Retinal pigment epithelial cell (primary cell): ENCODE measurements around the gene CCDC169.

Experiments
- DNase-seq: peaks from one replicate; pipeline ENCODE4 v3.0.0-alpha.2; 2010; ENCODE audit warnings: low read depth
- H3K4me3 ChIP-seq: 2 replicates; pipeline ENCODE4 v1.5.1; 2011; ENCODE audit warnings: mild to moderate bottlenecking, low read length, control low read depth, moderate library complexity
- TF ChIP-seq, protein P1 (sequence below): conservative IDR thresholded peaks from 2 replicates; pipeline ENCODE4 v1.5.1; 2011; ENCODE audit warnings: low read depth, low read length, control low read depth, inconsistent platforms

The CCDC169 gene

DNA sequence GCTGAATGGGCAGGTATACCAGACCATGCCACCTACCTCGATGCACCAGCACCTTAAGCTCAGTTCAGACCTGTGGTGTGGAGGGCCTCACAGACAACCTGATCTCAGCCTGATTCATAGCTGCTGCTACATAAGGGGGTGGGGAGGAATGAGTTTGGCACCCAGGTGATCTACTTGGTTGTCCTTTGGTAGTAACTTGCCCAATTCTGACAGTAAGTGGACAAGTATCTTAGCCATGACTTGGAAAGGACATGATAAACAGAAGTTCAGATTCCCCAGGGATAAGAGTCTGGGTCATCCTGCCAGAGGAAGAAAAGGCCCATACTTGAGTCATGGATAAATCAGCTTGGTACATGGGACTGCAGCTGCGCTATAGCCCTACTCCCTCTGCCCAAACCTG lies 54.9 kb downstream of the CCDC169 start:
- no peak for DNase-seq

DNA sequence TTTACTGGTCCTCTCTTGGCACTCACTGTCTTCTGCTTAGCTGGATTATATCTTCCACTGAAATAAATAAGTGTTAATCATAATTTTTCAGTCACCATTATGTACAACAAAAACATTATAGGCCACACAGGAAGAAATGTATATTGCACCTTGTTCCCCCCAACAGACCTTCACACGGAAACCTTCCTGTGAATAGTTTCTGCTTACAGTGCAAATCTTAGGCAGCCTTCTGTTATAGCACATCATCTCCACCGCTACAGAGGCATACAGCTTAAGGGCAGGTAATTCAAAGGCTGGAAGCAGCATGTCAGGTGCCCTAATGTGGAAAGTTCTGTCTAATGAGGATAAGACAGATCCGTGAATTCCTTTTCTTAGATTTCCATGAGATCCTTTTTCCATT lies 66.4 kb downstream of the CCDC169 start:
- TF ChIP-seq, protein P1, sequence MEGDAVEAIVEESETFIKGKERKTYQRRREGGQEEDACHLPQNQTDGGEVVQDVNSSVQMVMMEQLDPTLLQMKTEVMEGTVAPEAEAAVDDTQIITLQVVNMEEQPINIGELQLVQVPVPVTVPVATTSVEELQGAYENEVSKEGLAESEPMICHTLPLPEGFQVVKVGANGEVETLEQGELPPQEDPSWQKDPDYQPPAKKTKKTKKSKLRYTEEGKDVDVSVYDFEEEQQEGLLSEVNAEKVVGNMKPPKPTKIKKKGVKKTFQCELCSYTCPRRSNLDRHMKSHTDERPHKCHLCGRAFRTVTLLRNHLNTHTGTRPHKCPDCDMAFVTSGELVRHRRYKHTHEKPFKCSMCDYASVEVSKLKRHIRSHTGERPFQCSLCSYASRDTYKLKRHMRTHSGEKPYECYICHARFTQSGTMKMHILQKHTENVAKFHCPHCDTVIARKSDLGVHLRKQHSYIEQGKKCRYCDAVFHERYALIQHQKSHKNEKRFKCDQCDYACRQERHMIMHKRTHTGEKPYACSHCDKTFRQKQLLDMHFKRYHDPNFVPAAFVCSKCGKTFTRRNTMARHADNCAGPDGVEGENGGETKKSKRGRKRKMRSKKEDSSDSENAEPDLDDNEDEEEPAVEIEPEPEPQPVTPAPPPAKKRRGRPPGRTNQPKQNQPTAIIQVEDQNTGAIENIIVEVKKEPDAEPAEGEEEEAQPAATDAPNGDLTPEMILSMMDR = no peak
- no peak for DNase-seq
- no peak overlapping the region for H3K4me3 ChIP-seq

More for the DNA sequence above, 54.9 kb downstream of the CCDC169 start:
- H3K4me3 ChIP-seq = no peak overlapping the region
- TF ChIP-seq, protein P1 = no peak

DNA sequence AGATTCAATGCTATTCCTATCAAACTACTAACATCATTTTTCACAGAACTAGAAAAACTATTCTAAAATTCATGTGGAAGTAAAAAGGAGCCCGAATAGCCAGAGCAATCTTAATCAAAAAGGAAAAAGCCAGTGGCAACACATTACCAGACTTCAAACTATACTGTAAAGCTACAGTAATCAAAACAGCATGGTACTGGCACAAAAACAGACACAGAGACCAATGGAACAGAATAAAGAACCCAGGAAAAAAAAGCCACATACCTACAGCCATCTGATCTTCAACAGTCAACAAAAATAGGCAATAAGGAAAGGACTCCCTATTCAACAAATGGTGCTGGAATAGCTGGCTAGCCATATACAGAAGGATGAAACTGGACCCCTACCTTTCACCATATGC lies 72.9 kb downstream of the CCDC169 start:
- no peak overlapping the region for H3K4me3 ChIP-seq
- TF ChIP-seq, protein P1 = no peak
- DNase-seq = no peak

DNA sequence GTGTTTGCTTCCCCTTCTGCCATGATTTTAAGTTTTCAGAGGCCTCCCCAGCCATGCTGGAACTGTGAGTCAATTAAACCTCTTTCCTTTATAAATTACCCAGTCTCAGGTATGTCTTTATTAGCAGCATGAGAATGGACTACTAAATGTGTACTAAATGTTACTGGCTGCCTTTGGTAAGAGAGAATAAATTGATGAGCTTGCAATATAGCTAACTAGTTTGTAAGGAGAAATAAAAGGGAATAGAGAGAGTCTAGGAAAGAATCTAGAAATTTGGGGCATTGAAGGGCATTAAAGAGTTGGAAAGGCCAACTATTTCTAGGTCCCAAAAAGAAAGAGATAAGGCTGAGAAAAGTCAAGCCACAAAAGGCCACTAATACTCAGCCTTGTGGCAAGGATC lies 77.7 kb downstream of the CCDC169 start:
- TF ChIP-seq, protein P1 = no peak
- DNase-seq = no peak
- H3K4me3 ChIP-seq = no peak overlapping the region

DNA sequence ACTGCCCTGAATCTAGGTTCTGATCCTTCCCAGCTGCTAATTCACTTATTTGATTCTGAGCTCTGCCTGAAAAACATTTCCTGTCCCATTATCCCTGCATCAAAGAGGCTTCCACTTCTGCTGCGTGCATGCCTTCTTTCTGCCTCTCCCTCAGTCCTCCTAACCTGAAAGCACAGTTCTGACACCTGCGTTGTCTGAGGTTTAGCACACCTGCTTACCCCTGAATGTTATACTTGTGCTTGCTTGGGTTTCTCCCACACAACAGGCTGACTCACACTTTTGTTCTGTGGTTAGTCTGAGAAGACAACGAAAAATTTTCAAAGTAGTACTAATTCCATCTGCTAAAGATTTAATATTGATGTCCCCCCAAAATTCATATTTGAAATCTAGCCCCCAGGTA lies 80.2 kb downstream of the CCDC169 start:
- DNase-seq = no peak
- TF ChIP-seq, protein P1 = no peak
- no peak overlapping the region for H3K4me3 ChIP-seq

DNA sequence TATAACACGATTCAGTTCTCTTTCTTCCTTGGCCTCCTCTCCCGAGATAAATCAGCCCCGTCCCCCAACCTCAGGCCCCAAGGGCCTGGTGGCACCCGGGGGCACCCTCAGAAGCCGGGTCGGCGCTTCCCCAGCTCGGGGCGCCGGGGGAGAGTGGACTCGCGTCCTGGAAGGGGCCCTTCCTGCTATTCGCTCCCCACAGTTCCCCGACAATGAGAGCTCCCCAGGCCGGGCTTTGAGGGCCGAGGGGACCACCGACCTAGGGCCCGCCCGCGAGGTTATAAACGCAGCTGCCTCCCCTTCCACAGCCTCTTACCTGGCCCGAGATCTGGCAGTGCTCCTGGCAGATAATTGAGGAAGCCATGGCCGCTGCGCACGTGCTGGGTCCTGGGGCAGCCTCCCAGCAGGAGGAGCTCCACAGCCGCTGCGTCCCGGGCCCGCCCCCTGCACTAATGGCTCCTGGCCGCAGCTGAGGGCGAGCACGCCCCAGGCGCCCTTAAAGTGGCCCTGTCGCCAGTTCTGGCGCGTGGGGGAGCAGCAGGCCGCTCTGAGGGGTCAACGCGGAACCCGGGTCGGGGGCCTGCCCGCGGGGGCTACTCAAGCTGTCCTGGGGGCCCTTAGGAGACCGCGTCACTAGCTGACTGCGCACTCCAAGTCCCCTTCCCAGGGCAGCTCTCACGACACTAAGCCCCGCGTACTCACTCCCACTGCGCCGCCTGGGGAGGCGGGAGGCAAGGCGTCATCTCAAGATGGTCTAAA lies 83.3 kb downstream of the CCDC169 start, which contains the start of gene SOHLH2:
TSS of gene SOHLH2 (minus strand) at position 394 of the 759 bp plus-strand sequence. CDS start at position 364, 30 bp downstream.
- H3K4me3 ChIP-seq = no peak within 1 kb of the TSS
- DNase-seq = no peak
- TF ChIP-seq, protein P1 = no peak

DNA sequence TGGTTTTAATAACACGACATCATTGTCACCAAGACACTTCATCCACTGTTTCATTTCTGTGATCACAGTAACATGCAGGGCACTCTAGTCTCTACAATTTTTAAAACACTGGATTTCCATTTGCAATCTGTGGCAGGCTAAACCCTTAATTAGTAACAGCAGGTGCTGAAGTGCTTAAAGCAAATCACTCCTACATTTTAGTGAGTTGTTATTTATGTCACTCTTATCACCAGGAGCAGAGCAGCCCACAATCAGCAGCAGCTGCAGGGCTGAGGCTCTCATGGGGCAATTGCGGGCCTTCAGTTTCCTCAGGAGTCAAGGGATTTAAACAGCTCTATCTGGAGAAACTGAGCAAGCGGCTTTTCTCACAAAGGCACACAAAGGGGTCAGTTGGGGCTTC lies 84.8 kb downstream of the CCDC169 start:
- TF ChIP-seq, protein P1 = no peak
- H3K4me3 ChIP-seq = no peak overlapping the region
- DNase-seq = no peak
